NCI-H128 (cell line): ENCODE results near the gene ENPP3.

Source experiments
- DNase-seq: peaks from one replicate; lab custom pipeline; 2025; ENCODE audit not compliant: unreplicated experiment; lab: John Stamatoyannopoulos, UW

The ENPP3 gene

GRCh38 chr6:131795366-131795765 is 158.3 kb downstream of the ENPP3 start:
- DNase-seq = no peak
